NCI-H82 treated with DMSO at 0.1 percent for 48 hours (cell line): ENCODE measurements around the gene UBE2D2.
"Not testable (repeated sequence)": the region's sequence is repeated elsewhere in the genome, so short reads cannot be mapped to it uniquely, and the experiment has no call there.

Experiments used
- DNase-seq: peaks from one replicate; lab custom pipeline; 2025; ENCODE audit not compliant: unreplicated experiment; lab: John Stamatoyannopoulos, UW

UBE2D2 gene

GRCh38 chr5:139546593-139546992 is 14.5 kb upstream of the UBE2D2 start:
- not testable (repeated sequence) for DNase-seq

- DNase-seq, result no peak
These were observed 11.8 kb upstream of the UBE2D2 start for GRCh38 chr5:139549162-139549894.

DNA sequence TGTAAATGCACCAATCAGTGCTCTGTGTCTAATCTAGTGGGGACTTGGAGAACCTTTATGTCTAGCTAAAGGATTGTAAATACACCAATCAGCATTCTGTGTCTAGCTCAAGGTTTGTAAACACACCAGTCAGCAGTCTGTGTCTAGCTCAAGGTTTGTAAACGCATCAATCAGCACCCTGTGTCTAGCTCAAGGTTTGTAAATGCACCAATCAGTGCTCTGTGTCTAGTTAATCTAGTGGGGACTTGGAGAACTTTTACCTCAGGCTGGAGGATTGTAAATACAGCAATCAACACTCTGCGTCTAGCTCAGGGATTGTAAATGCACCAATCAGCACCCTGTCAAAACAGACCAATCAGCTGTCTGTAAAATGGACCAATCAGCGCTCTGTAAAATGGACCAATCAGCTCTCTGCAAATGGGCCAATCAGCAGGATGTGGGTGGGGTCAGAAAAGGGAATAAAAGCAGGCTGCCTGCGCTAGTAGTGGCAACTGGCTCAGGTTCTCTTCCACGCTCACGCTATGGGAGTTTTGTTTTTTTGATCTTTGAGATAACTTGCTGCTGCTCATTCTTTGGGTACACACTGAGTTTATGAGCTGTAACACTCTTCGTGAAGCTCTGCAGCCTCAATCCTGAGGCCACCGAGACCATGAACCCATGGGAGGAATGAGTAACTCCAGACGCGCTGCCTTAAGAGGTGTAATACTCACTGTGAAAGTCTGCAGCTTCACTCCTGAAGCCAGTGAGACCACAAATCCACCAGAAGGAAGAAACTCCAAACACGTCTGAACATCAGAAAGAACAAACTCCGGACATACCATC is 10.9 kb upstream of the UBE2D2 start:
- DNase-seq, result not testable (repeated sequence)

DNA sequence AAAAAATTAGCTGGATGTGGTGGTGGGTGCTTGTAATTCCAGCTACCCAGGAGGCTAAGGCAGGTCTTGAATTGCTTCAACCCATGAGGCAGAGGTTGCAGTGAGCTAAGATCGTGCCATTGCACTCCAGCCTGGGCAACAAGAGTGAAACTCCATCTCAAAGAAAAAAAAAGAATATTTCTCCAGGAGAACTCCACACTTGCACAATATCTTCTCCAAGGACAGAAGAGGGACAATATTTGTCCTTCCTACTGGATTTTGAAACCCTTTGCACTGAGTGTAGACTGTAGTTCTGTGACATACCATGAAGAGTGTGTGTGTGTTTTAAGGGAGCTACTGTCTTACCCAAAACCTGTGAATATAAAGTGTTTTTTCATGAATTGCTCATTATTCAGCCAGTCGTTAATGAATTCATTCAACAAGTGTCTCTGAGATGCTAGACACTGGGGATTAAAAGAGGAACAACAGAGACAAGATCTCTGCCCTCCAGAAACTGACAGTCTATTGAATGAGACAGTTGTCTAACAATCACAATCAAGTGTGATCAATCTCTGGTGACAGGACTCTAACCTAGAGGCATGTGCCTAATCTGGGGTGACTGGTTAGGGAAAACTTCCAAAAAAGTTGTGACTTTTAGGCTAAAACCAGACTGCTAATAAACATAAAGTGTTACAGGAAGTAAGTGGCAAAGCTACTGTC is 9.8 kb upstream of the UBE2D2 start:
- DNase-seq, result no peak

GRCh38 chr5:139552893-139553575 is 8.1 kb upstream of the UBE2D2 start:
- DNase-seq, result no peak

- DNase-seq, result no peak
These were observed 6.9 kb upstream of the UBE2D2 start for GRCh38 chr5:139554264-139554663.

- DNase-seq, result no peak
These were observed 3.3 kb upstream of the UBE2D2 start for GRCh38 chr5:139557811-139558210.

DNA sequence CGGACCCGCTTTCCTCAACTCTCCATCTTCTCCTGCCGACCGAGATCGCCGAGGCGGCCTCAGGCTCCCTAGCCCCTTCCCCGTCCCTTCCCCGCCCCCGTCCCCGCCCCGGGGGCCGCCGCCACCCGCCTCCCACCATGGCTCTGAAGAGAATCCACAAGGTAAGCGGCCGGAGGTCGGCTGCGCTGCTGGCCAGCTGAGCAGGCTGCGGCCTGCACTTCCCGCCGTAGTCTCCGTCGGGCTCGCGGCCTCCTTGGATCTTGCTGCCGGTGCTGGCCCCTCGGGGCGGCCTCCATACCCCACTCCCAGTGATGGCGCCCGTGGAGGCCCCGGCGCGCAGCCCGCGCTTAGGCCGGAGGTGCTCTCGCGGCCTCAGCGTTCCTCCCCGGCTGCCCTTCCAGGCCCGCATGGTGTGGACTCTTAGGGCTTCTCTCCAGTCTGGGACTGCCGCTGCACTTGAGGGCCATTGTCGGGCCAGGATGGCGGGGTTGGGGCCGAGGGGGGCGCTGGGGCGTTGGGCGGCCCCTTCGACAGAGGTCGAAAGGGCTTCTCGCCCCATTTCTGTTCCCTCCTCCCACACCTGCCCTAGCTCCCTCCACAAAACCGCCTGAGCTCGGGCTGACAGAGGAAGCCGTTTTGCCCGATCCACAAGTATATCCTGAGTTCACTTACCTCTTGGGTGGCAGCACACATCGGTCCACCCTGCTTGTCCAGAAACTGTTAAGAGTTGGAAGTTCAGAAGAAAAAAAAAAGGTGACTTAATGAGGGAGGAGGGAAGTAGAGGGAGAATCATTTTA is 714 bp downstream of the UBE2D2 start:
- no peak for DNase-seq

DNA sequence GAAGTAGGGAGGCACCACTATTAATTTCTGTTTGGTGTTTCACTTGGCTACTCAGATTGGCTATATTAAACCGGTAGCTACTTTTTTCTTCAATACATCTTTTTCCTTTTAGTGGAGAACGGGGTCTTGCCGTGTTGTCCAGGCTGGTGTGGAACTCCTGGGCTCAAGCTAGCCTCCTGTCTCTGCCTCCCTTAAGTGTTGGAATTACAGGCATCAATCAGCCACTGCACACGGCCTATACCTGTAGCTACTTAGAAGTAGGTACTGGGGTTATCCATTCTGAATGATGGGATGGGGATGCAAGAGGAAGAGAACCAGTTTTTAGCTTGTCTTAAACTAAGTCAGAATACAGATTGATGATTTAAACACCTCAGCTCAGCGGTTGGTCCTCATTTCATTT is 1.7 kb downstream of the UBE2D2 start:
- DNase-seq, result no peak

GRCh38 chr5:139565411-139566305 is 4.5 kb downstream of the UBE2D2 start:
- DNase-seq, result no peak

DNA sequence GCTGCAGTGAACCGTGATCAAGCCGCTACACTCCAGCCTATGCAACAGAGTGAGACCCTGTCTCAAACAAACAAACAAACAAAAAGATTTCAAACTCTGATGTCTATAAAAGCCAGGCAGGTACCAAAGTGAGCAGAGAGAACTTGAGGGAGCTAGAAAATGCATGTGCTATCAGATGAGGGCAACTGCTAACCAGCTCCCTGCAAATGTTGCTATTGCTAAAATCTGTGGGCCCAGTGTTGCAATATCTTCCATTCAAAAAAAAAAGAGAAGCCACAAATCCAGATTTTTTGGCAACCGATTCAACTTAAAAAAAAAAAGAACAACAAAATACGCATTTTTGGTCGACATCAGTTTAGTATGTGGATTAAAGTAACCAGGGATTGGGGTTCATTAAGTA is 5.5 kb downstream of the UBE2D2 start:
- no peak for DNase-seq

DNA sequence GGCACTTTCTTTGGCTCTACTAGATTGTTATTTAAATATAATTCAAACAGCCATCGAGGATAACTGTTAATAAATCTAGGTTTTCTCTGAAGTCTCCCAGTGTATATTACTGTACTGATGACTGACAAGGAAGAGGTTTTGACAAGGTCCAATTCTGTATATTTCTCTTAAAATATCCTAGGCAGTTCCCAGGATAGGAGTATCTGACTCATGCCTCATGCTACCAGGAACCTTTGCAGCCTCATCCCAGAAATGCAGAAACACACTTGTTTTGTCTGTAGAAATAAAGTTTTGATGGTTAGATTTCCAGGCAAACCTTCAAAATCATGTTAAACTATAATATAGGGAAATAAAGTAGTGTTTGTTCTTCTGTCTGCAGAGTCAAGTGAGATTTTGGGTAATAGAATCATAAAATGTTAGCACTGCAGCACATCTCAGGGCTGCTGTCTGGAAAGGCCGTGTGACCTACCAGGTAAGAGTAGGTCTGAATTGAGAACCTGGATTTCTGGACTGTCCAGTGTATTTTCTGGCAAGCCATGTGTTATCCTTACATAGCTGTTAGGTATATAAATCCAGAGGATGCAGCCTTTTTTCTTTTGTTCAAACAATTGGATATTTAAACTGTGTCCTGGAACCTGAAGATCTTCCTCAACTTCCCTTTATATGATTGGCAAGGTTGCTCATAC is 8.3 kb downstream of the UBE2D2 start:
- DNase-seq, result no peak

DNA sequence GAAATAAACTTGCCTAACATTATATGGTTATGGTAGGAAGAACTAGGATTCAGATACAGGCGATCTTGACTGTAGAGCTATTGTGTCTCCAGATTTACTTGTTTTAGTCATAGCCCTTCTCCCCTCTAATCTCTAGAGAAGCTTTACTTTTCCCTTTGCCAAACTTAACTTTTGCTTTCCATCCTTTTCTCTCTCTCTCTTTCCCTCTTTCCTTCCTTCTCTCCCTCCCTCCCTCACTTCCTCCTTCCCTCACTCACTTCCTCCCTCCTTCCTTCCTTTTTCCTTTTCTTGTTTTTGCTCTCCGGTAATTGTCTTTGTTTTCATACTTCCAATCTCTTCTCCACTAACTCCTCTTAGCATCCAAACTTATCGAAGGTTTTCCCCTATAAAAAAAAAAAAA is 10.4 kb downstream of the UBE2D2 start:
- no peak for DNase-seq

- DNase-seq, result no peak
These were observed 10.8 kb downstream of the UBE2D2 start for GRCh38 chr5:139571966-139572365.

- no peak for DNase-seq
These were observed 13.6 kb downstream of the UBE2D2 start for GRCh38 chr5:139574641-139575312.

DNA sequence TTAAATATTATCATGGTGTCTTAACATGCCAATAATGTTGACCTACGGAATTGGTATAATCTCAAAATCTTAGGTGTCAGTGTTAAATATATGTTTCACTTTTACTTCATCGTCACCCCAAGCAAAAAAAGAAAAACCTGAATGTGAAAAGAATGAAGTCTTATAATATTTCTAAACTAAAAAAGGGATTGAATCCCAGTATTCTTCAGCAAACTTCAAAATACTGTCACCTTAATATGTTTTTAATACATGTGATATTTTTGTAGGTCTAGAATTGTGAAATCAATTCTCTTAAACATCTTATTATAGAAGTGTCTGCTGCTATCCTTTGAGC is 14.1 kb downstream of the UBE2D2 start:
- no peak for DNase-seq

- DNase-seq, result no peak
These were observed 14.6 kb downstream of the UBE2D2 start for GRCh38 chr5:139575751-139576150.

- no peak for DNase-seq
These were observed 16.7 kb downstream of the UBE2D2 start for GRCh38 chr5:139577689-139578290.
